ENCODE measurements around the gene IL1RL2. TPM values are rescaled to one million over a fixed set of nuclear protein-coding genes. Genes with fewer than 3 reads are reported as not detected.

The IL1RL2 gene
- total RNA-seq, 1 experiment from 2014 or later: not detected

GRCh38 chr2:102253753-102254150, 66.9 kb downstream of the IL1RL2 start:
- ChIA-PET CTCF (no interaction called here), POLR2A (ENCODE audit: low non-redundant PET) (no interaction called here)
- no TSS peak for BruUV-seq (replicated peaks)

GRCh38 chr2:102256276-102256675, 69.5 kb downstream of the IL1RL2 start:
- TF ChIP-seq CTCF (conservative IDR thresholded peaks at IDR 0.05; ENCODE audit: low read depth, low read length) (no peak), EZH2 (IDR thresholded peaks at IDR 0.05; ENCODE audit: borderline replicate concordance, low read depth, low read length, poor library complexity, severe bottlenecking) (no peak)
- ChIA-PET POLR2A (ENCODE audit: low non-redundant PET) (no interaction called here), CTCF (interaction anchor here (2.0 kb wide), 1 partner anchor 16 kb away, joined by 4 read pairs; no protein-coding TSS in a partner anchor)
- H3K27ac ChIP-seq (ENCODE audit: low read depth, low read length, poor library complexity, severe bottlenecking): no peak overlapping the region
- H3K4me3 ChIP-seq (ENCODE audit: low read depth, low read length, poor library complexity, severe bottlenecking): no peak overlapping the region
- no peaks in the 10 kb centered on the region for H3K36me3 ChIP-seq (ENCODE audit: insufficient read depth, low read length, poor library complexity, severe bottlenecking)
- DNase-seq (ENCODE audit: low spot score): no peak
- H3K27me3 ChIP-seq (replicated peaks; ENCODE audit: insufficient read depth, low read depth, low read length, poor library complexity): peaks cover 29% of the 10 kb centered on the region
- BruUV-seq (replicated peaks): no TSS peak
- H3K4me1 ChIP-seq (ENCODE audit: insufficient read depth, low read length, poor library complexity, severe bottlenecking): no peaks in the 10 kb centered on the region
- H3K9me3 ChIP-seq (ENCODE audit: low read depth, low read length, poor library complexity, severe bottlenecking): no peaks in the 10 kb centered on the region
- intact Hi-C loops (cut with micrococcal nuclease; ENCODE audit: unreplicated experiment): no loop called here

More at GRCh38 chr2:102253753-102254150, 66.9 kb downstream of the IL1RL2 start:
- intact Hi-C loops (cut with micrococcal nuclease; ENCODE audit: unreplicated experiment): loop anchor here (5.0 kb wide), 2 partner anchors 49 to 189 kb away; no protein-coding TSS in a partner anchor
- peaks cover 29% of the 10 kb centered on the region for H3K27me3 ChIP-seq (replicated peaks; ENCODE audit: insufficient read depth, low read depth, low read length, poor library complexity)
- no peak for DNase-seq (ENCODE audit: low spot score)
- H3K4me3 ChIP-seq (ENCODE audit: low read depth, low read length, poor library complexity, severe bottlenecking): no peak overlapping the region
- H3K4me1 ChIP-seq (ENCODE audit: insufficient read depth, low read length, poor library complexity, severe bottlenecking): no peaks in the 10 kb centered on the region
- no peaks in the 10 kb centered on the region for H3K9me3 ChIP-seq (ENCODE audit: low read depth, low read length, poor library complexity, severe bottlenecking)
- no peaks in the 10 kb centered on the region for H3K36me3 ChIP-seq (ENCODE audit: insufficient read depth, low read length, poor library complexity, severe bottlenecking)
- H3K27ac ChIP-seq (ENCODE audit: low read depth, low read length, poor library complexity, severe bottlenecking): no peak overlapping the region
- TF ChIP-seq EZH2 (IDR thresholded peaks at IDR 0.05; ENCODE audit: borderline replicate concordance, low read depth, low read length, poor library complexity, severe bottlenecking) (no peak), CTCF (conservative IDR thresholded peaks at IDR 0.05; ENCODE audit: low read depth, low read length) (no peak; the same call in 1 of the 2 replicates)

GRCh38 chr2:102256874-102257462, 70.1 kb downstream of the IL1RL2 start:
- H3K4me1 ChIP-seq (ENCODE audit: insufficient read depth, low read length, poor library complexity, severe bottlenecking): no peaks in the 10 kb centered on the region
- intact Hi-C loops (cut with micrococcal nuclease; ENCODE audit: unreplicated experiment): no loop called here
- ChIA-PET CTCF (interaction anchor here (2.0 kb wide), 1 partner anchor 16 kb away, joined by 4 read pairs; no protein-coding TSS in a partner anchor), POLR2A (ENCODE audit: low non-redundant PET) (no interaction called here)
- no peak for TF ChIP-seq EZH2 (IDR thresholded peaks at IDR 0.05; ENCODE audit: borderline replicate concordance, low read depth, low read length, poor library complexity, severe bottlenecking)
- no peak for DNase-seq (ENCODE audit: low spot score)
- H3K27ac ChIP-seq (ENCODE audit: low read depth, low read length, poor library complexity, severe bottlenecking): no peak overlapping the region
- H3K9me3 ChIP-seq (ENCODE audit: low read depth, low read length, poor library complexity, severe bottlenecking): no peaks in the 10 kb centered on the region
- H3K27me3 ChIP-seq (replicated peaks; ENCODE audit: insufficient read depth, low read depth, low read length, poor library complexity): peaks cover 29% of the 10 kb centered on the region
- no peaks in the 10 kb centered on the region for H3K36me3 ChIP-seq (ENCODE audit: insufficient read depth, low read length, poor library complexity, severe bottlenecking)
- H3K4me3 ChIP-seq (ENCODE audit: low read depth, low read length, poor library complexity, severe bottlenecking): no peak overlapping the region
- BruUV-seq (replicated peaks): no TSS peak

GRCh38 chr2:102258025-102258385, 71.2 kb downstream of the IL1RL2 start:
- Histone ChIP-seq H3K27me3 (replicated peaks; ENCODE audit: insufficient read depth, low read depth, low read length, poor library complexity) (peaks cover 28% of the 10 kb centered on the region), H3K4me1 (ENCODE audit: insufficient read depth, low read length, poor library complexity, severe bottlenecking) (no peaks in the 10 kb centered on the region), H3K27ac (ENCODE audit: low read depth, low read length, poor library complexity, severe bottlenecking) (no peak overlapping the region), H3K9me3 (ENCODE audit: low read depth, low read length, poor library complexity, severe bottlenecking) (no peaks in the 10 kb centered on the region), H3K4me3 (ENCODE audit: low read depth, low read length, poor library complexity, severe bottlenecking) (no peak overlapping the region), H3K36me3 (ENCODE audit: insufficient read depth, low read length, poor library complexity, severe bottlenecking) (no peaks in the 10 kb centered on the region)
- DNase-seq (ENCODE audit: low spot score): no peak
- intact Hi-C loops (cut with micrococcal nuclease; ENCODE audit: unreplicated experiment): no loop called here
- CTCF ChIA-PET: interaction anchor here (2.0 kb wide), 1 partner anchor 17 kb away, joined by 4 read pairs; no protein-coding TSS in a partner anchor
- BruUV-seq (replicated peaks): no TSS peak
- POLR2A ChIA-PET (ENCODE audit: low non-redundant PET): no interaction called here
- TF ChIP-seq CTCF (conservative IDR thresholded peaks at IDR 0.05; ENCODE audit: low read depth, low read length) (no peak), EZH2 (IDR thresholded peaks at IDR 0.05; ENCODE audit: borderline replicate concordance, low read depth, low read length, poor library complexity, severe bottlenecking) (no peak)
